HG03025 (cell line): ENCODE measurements around the gene OTC.

ENCODE experiments used
- ATAC-seq: cut with Tn5 transposase; IDR thresholded peaks from one replicate; pipeline ENCODE4 v1.9.1; 2021; ENCODE audit warnings: mild to moderate bottlenecking, moderate library complexity; ENCODE audit not compliant: unreplicated experiment, low FRiP score

Gene OTC

GRCh38 chrX:38352362-38352761 is at the start of gene OTC:
Gene OTC (plus strand): TSS chrX:38352604. CDS start chrX:38352697, 93 bp downstream.
- no peak for ATAC-seq

- ATAC-seq, result no peak
These were observed 48.4 kb upstream of the OTC start for GRCh38 chrX:38304010-38304409.

DNA sequence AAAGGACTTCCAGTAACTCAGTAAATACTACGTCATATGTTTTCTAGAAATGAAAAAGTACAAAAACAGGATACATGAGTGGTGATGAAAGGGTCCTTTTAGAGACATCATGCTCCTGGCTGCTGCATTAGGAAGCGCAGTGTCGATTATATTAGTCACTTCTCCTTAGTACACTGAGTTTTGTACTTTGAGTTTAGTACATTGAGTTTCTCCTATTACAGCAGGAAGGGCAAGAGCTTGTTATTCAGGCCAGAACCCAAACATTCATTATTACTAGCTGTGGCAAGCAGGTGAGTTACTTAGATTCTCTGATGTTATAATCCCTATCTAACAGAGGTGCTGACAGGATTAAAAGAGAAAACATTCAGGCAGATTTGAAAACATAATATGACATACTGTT is 46.4 kb upstream of the OTC start:
- ATAC-seq, result no peak

- no peak for ATAC-seq
These were observed 40.7 kb upstream of the OTC start for GRCh38 chrX:38311743-38312142.

DNA sequence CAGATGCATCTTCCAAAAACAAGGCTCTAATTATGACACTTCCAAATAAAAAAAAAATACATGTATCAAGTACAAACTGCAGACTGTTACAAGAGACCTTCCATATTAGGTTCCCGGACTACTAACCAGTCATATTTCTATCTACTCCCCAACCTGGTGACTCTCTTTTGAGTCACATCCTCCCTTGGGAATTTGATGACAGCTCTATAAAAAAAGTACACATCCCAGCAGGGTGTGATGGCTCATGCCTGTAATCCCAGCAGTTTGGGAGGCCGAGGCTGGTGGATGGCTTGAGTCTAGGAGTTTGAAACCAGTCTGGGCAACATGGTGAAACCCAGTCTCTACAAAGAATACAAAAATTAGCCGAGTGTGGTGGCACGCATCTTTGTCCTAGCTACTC is 40.0 kb upstream of the OTC start:
- no peak for ATAC-seq

- ATAC-seq, result no peak
These were observed 39.2 kb upstream of the OTC start for GRCh38 chrX:38313190-38313589.

DNA sequence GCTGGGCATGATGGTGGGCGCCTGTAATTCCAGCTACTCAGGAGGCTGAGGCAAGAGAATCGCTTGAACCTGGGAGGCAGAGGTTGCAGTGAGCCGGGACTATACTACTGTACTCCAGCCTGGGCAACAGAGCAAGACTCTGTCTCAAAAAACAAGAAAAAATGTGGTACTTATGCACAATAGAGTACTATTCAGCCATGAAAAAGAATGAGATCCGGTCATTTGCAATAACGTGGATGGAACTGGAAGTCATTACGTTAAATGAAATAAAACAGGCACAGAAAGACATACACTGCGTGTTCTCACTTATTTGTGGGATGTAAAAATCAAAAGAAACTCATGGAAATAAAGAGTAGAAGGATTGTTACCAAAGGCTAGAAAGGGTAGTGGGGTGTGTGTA is 37.2 kb upstream of the OTC start:
- ATAC-seq, result no peak

DNA sequence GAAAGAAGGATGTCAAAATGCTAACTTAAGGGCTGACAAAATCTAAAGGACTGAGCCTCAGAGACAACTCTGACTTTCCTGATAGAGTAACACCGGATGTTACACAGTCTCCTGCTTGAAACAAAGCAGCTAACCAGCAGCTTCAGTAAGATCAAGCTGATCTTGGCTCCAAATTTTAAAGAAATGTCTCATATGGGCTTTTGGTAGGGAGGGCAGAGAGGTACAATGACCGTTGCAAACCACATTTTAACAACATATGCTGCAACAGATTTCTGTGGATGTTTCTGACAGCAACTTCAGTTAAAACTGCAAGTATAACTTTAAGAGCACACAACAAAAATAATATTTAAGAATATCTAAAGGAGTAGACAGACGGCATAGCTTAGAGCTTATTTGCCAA is 34.2 kb upstream of the OTC start:
- ATAC-seq, result no peak

- ATAC-seq, result no peak
These were observed 33.8 kb upstream of the OTC start for GRCh38 chrX:38318606-38319005.

GRCh38 chrX:38320819-38321218 is 31.6 kb upstream of the OTC start:
- ATAC-seq, result no peak

DNA sequence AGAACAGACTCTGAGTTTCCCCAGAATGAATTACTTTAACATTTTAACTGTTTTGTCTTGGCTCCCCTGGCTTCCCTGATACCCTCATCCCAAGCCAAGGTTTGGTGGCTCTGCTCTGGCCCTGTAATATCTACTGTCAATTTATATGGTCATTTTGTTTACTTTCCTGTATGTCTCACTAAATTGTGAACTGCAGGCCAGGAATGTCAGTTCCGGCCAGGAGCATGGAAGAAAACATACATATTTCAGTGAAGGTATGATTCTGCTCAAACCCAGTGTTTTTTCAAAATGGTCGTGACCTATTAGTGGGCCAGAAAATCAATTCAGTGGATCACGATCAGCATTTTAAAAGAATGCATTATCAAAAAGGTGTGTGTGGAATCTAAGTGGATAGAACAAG is 26.3 kb upstream of the OTC start:
- ATAC-seq, result no peak

DNA sequence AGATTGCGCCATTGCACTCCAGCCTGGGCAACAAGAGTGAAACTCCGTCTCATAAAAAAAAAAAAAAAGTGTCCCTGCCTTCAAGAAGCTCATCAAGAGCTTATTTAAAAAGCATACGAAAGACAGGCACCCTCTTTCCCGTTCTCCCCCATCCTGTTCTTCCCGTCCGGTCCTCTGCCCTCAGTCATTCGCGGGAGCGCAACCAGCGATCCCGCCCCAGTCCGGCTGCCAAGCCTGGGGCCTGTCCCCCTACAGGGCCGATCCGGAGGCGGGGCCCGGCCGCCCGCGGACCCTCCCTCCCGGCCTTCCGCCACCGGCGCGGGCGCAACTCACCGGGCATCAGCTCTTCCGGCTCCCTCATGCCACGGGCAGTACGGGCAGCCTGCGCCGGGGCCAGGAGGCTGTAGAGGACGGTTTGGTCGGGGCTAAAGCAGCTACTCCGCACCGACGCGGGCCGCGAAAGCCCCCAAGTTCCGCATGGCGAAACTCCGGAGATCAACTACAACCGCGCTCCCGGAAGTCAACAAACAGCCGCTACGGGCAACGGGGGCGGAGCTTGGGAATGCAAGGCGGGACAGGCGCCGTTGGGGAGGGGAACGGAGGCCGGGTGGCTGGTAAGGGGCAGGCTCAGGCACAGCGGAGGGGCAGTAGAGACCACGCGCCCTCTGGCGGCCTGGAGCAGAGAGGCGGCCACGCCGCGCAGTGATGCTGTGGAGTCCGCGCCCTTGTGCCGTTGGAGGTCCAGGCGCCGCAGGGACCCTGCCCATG is 25.2 kb upstream of the OTC start, which contains the start of gene RPGR:
TSS of gene RPGR (minus strand) at position 503 of the 768 bp plus-strand sequence. CDS start at position 361, 142 bp downstream.
- ATAC-seq, result peak; percentile 96

DNA sequence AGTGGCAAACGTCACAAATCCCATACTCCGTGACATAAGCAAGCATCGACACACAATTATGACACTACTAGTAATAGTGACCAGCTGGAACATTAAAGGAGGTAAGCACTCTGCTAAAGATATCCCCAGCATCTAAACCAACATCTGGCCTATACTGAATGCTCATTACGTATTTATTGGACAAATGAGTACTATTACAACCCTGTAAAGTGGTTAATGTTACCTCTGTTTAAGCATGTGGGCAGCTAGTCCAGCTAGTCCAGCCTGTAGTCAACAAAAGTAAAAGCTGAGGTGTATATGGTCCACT is 24.7 kb upstream of the OTC start:
- no peak for ATAC-seq

DNA sequence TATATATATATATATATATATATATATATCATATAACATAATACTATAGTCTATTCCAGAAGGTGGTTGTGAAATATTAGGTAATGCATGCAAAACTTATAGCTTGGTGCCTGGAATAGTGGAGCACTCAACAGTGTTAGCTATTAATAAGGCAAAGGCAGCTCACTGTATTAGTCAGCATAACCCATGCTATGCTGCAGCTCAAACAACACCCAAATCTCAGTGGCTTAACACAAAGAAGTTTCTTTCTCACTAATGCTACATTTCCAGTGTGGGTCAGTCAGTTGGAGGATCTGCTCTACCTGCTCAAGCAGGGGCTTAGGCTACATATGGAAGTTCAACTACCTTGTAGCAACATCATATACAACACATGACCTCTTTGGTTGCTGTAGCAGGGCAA is 19.9 kb upstream of the OTC start:
- peak; percentile 47 for ATAC-seq

DNA sequence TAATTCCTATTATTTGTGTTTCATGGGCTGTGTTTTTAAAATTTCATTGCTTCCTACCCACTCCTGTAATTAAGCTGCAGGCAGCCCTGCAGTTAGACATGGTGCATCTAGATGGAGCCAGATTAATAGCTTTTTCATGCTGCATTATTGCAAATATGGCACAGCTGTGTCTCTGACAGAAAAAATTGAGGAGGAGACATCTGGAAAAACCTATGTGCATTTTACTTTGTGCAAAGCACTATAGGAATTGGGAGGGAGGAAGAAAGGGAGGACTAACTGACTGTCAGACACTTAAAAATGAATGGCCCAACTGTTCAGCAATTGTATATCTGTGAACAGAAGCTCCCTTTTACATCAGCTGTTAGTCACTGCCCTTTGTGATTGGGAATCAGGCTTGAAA is 17.0 kb upstream of the OTC start:
- ATAC-seq, result no peak

DNA sequence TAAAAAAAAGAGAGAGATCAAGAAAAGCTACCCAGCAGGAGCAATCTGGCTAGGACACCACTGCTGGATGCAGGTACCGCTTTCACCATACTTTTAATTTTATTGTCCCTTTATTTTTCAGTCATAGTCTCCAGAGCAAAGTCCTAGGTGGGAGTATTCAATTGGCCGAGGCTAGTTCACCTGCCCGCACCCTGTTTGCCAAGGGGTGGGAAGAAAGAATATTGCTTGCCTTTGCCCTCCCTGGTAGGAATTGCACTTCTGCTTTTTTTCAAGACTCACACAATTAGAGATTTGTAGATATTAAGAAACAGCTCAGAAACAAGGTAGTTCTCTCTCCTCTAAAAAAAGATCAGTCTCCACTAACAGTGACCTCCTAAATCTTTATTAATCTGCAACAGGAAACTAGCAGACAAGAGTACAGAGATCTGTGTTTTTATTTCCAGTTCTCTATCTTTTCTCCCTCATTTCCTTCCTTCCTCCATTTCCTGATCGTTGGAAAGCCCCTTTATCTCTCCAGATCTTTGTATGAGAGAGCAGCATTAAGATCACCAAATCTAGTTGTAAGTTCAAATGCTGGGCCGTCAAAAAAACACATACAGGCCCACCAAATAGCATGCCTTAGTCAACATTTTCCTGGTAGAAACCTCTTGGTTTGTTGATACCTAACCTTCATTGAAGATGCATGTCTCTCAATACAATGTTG is 15.7 kb upstream of the OTC start:
- ATAC-seq, result no peak

DNA sequence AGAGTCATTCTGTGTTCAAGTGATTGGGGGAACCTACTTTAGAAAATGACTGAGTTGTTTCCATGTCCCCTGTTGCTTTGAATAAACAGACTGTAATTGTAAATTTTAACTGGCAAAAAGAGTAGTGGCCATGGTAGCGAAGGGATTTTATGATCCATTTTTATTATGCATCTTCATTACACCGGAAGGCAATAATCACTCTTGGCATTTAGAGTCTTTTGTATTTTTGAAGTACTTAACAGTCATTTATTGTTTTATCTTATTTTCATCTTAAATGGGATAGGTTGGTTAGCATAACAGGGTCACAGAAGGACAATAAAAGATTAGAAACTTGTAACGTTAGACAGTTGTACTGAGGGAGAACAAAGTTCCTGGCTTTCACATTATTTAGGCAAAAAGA is 11.0 kb upstream of the OTC start:
- ATAC-seq, result no peak

GRCh38 chrX:38342853-38343778 is 9.3 kb upstream of the OTC start:
- no peak for ATAC-seq

GRCh38 chrX:38346150-38346549 is 6.3 kb upstream of the OTC start:
- ATAC-seq, result no peak

- ATAC-seq, result no peak
These were observed 5.3 kb upstream of the OTC start for GRCh38 chrX:38347136-38347535.

DNA sequence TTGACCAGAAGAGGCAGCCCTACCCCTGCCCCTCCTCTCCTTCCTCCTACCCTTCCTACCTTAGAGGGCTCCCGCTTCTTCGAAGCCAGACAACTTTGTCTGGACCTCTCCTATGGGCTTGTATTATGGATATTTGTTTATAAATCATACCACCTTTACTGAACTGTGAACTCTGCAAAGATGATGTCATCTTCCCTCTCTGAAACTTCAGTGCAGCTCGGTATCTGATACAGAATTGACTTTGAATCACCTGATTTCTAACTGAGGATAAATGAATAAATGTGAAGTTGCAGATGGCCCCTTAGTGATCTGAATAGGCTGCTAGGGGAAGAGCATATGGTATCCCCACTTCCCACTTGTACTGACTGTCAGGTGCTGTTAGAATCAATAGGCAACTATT is 1.1 kb upstream of the OTC start:
- no peak for ATAC-seq
